GM12873 (cell line): ENCODE measurements around the gene ACSL6.

Experiments used
- CTCF ChIP-seq: IDR thresholded peaks from 2 replicates; pipeline ENCODE4 v1.5.1; 2012; ENCODE audit warnings: low read depth, mild to moderate bottlenecking, moderate library complexity, low read length, control low read depth; ENCODE audit not compliant: insufficient read depth; ENCODE audit errors: missing control alignments

Gene ACSL6

GRCh38 chr5:132056610-132057497, 45.4 kb upstream of the ACSL6 start:
- no peak for TF ChIP-seq CTCF

GRCh38 chr5:132055808-132056609, 44.6 kb upstream of the ACSL6 start:
- TF ChIP-seq CTCF, result no peak

- no peak for TF ChIP-seq CTCF
Observed at GRCh38 chr5:132055441-132055807, 44.0 kb upstream of the ACSL6 start.

DNA sequence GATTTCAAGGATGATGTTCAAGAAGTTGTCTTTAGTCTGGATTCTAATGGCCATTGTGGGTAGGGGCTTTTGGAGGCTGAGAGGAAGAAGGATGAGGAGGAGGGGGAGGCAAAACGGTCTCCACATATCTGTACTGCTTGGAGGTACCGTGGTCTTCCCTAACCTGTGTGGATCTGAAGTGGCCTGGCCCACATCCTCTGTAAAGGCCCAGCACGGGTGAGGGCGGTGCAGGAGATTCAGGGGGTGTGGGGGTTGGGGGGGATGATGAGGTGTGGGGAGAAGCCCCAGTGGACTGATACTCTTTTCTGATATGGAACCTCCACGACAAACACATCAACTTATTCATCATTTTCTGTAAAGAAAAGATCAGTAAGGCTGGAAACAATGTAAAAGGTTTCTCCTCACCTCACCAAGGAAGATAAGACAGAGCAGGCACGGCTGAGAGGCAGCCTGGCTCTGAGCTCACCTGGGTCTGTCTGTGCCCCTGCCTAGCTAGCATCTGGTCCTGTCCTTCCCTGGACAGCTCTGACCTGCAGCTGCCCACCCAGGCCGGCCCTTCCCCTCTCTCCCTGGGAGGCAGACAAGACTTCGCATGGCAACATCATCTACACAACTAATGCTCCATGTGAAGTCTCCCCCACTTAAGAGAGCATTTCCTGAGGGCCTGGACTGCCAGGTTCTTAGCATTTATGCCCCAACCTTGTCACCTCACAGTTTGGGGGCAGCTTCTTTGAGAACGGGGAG, 43.4 kb upstream of the ACSL6 start:
- no peak for TF ChIP-seq CTCF

DNA sequence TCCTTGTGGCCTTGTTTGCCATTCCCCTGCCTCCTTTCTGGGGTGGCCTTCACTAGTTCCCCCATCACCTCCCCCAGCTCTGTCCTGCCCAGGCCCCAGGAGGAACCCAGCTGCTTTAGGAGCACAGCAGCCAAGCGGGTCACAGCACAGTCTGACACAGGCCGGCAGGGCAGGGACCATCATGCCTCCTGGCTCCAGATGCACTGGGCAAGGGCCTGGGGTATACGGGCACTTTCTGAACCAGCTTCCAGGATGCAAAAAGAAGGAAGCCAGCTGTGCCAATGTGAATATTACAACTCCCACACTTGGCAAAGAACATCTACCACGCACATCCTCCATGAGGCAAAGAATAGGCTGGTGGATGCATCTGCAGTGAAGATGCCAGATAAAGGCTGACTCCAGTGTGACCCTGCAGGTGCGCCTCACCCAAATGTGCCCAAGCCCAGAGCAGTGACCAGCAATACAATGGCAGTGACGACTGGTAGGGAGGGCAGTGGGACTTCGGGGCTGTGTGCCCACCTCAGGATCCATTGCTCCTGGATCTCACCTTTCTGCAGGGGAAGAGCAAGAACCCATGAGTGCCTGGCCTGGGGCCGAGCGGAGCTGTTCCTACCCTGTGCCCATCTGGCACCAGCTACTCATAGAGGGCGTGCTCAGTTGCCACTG, 42.7 kb upstream of the ACSL6 start:
- TF ChIP-seq CTCF, result no peak

GRCh38 chr5:132053483-132053882, 42.0 kb upstream of the ACSL6 start:
- TF ChIP-seq CTCF, result no peak
